Activated B cell treated with CpG ODN at 0.5 μM for 24 hours (primary cell): Measurements from ENCODE around the gene MACC1. TPM values are rescaled to one million over a fixed set of nuclear protein-coding genes. Genes with fewer than 3 reads are reported as not detected.

Source experiments
- ATAC-seq: fragments of 200-7000 bp; cut with Tn5 transposase; one replicate; pipeline ENCODE4 v1.10.0; 2021; ENCODE audit warnings: low read depth, mild to moderate bottlenecking, moderate library complexity
- CTCF ChIA-PET: fragments of 350-600 bp; sonication (Branson Sonifier 250); formaldehyde crosslinking; loops from one replicate; lab custom pipeline; 2021; ENCODE audit warnings: antibody characterized with exemption; lab: Charles Lee
- POLR2A ChIA-PET: fragments of 350-600 bp; sonication (Branson Sonifier 250); formaldehyde crosslinking; loops from one replicate; lab custom pipeline; 2021; ENCODE audit warnings: antibody characterized with exemption; lab: Charles Lee
- DNase-seq: peaks from one replicate; pipeline ENCODE4 v3.0.0; 2022
- H3K27ac Mint-ChIP-seq: one replicate; pipeline ENCODE4 v1.8.0; 2020; ENCODE audit warnings: mixed read lengths
- H3K27me3 Mint-ChIP-seq: one replicate; pipeline ENCODE4 v1.8.0; 2021; ENCODE audit warnings: mixed read lengths
- H3K36me3 Mint-ChIP-seq: one replicate; pipeline ENCODE4 v1.8.0; 2021; ENCODE audit warnings: low read depth, mixed read lengths
- H3K4me1 Mint-ChIP-seq: one replicate; pipeline ENCODE4 v1.8.0; 2021; ENCODE audit warnings: mixed read lengths
- H3K4me3 Mint-ChIP-seq: one replicate; pipeline ENCODE4 v1.8.0; 2020; ENCODE audit warnings: mild to moderate bottlenecking, mixed read lengths
- H3K9me3 Mint-ChIP-seq: one replicate; pipeline ENCODE4 v1.8.0; 2020; ENCODE audit warnings: mixed read lengths
- CTCF ChIP-seq: fragments of 200-600 bp; IDR thresholded peaks from one replicate; pipeline ENCODE4 v1.8.0; 2022; ENCODE audit warnings: antibody characterized with exemption, mild to moderate bottlenecking
- intact Hi-C: fragments of 100-400 bp; cut with micrococcal nuclease; formaldehyde crosslinking; loops from one replicate; pipeline ENCODE4 v1.15.1; 2024
- total RNA-seq: library from RNA; stranded (reverse); gene quantifications from 2 replicates; pipeline ENCODE4 v1.2.3, GENCODE V29; 2022

MACC1 gene
- total RNA-seq, 1 donor from 2014 or later = 20.3 TPM

GRCh38 chr7:20113427-20114027 lies 103.7 kb downstream of the MACC1 start:
- Mint-ChIP-seq H3K36me3 (no peaks in the 10 kb centered on the region), H3K4me3 (peak overlapping the region; percentile 52), H3K9me3 (no peaks in the 10 kb centered on the region), H3K27ac (peak overlapping the region; percentile 70), H3K27me3 (no peaks in the 10 kb centered on the region), H3K4me1 (peaks cover 25% of the 10 kb centered on the region)
- ATAC-seq = peak; percentile 78
- intact Hi-C loops = loop anchor here (1.0 to 5.0 kb wide), 11 partner anchors 15 to 1314 kb away; partner anchors contain the start of genes MACC1, POLR1F and SP4
- ChIA-PET CTCF (interaction anchor here (0.6 to 2.0 kb wide), 6 partner anchors 10 to 404 kb away, joined by 3 to 8 read pairs (median 4); no protein-coding TSS in a partner anchor), POLR2A (interaction anchor here (0.7 to 1.4 kb wide), 2 partner anchors 92 to 150 kb away, joined by 4 read pairs; no protein-coding TSS in a partner anchor)
- TF ChIP-seq CTCF = no peak
- DNase-seq = no peak

- H3K27ac Mint-ChIP-seq = no peak overlapping the region
- CTCF ChIA-PET = interaction anchor here (0.7 to 2.0 kb wide), 3 partner anchors 9 to 130 kb away, joined by 3 to 8 read pairs (median 5); no protein-coding TSS in a partner anchor
These were observed 104.5 kb downstream of the MACC1 start for GRCh38 chr7:20112696-20113095.

GRCh38 chr7:20111821-20112542 lies 105.2 kb downstream of the MACC1 start:
- no peak for ATAC-seq
- H3K9me3 Mint-ChIP-seq = no peaks in the 10 kb centered on the region
- peaks cover 25% of the 10 kb centered on the region for H3K4me1 Mint-ChIP-seq
- CTCF ChIA-PET = interaction anchor here (1.8 to 2.0 kb wide), 2 partner anchors 61 to 129 kb away, joined by 5 to 8 read pairs; no protein-coding TSS in a partner anchor
- H3K4me3 Mint-ChIP-seq = no peak overlapping the region
- H3K27ac Mint-ChIP-seq = no peak overlapping the region
- POLR2A ChIA-PET = interaction anchor here (0.6 to 0.7 kb wide), 2 partner anchors 9 to 101 kb away, joined by 3 to 5 read pairs; no protein-coding TSS in a partner anchor
- intact Hi-C loops = loop anchor here (2.0 to 5.0 kb wide), 4 partner anchors 13 to 1315 kb away; partner anchors contain the start of gene SP4
- DNase-seq = no peak
- H3K36me3 Mint-ChIP-seq = no peaks in the 10 kb centered on the region
- no peak for TF ChIP-seq CTCF
- H3K27me3 Mint-ChIP-seq = no peaks in the 10 kb centered on the region

More at GRCh38 chr7:20112696-20113095, 104.5 kb downstream of the MACC1 start:
- no peaks in the 10 kb centered on the region for H3K36me3 Mint-ChIP-seq
- POLR2A ChIA-PET = interaction anchor here (0.7 to 1.4 kb wide), 2 partner anchors 8 to 91 kb away, joined by 4 to 5 read pairs; no protein-coding TSS in a partner anchor
- no peak overlapping the region for H3K4me3 Mint-ChIP-seq
- H3K9me3 Mint-ChIP-seq = no peaks in the 10 kb centered on the region
- TF ChIP-seq CTCF = no peak
- H3K27me3 Mint-ChIP-seq = no peaks in the 10 kb centered on the region
- intact Hi-C loops = loop anchor here (1.0 to 5.0 kb wide), 5 partner anchors 14 to 1315 kb away; partner anchors contain the start of gene SP4
- peaks cover 25% of the 10 kb centered on the region for H3K4me1 Mint-ChIP-seq
- ATAC-seq (no peak), DNase-seq (no peak)

- Mint-ChIP-seq H3K9me3 (no peaks in the 10 kb centered on the region), H3K4me3 (no peak overlapping the region), H3K36me3 (no peaks in the 10 kb centered on the region), H3K27me3 (no peaks in the 10 kb centered on the region), H3K4me1 (no peaks in the 10 kb centered on the region), H3K27ac (no peak overlapping the region)
- ChIA-PET POLR2A (no interaction called here), CTCF (no interaction called here)
- ATAC-seq = no peak
- no peak for TF ChIP-seq CTCF
- intact Hi-C loops = no loop called here
- DNase-seq = no peak
These were observed 109.6 kb downstream of the MACC1 start for GRCh38 chr7:20107582-20107981.

GRCh38 chr7:20104696-20105095 lies 112.5 kb downstream of the MACC1 start:
- Mint-ChIP-seq H3K27me3 (no peaks in the 10 kb centered on the region), H3K4me1 (no peaks in the 10 kb centered on the region), H3K4me3 (no peak overlapping the region), H3K27ac (no peak overlapping the region), H3K36me3 (no peaks in the 10 kb centered on the region), H3K9me3 (no peaks in the 10 kb centered on the region)
- ChIA-PET CTCF (no interaction called here), POLR2A (no interaction called here)
- TF ChIP-seq CTCF = no peak
- ATAC-seq (no peak), DNase-seq (no peak)
- intact Hi-C loops = no loop called here
